Effector CD8-positive, alpha-beta T cell (primary cell): ENCODE data around the gene LRTM2.

ENCODE experiments used
- DNase-seq: peaks from one replicate; lab custom pipeline; 2025; lab: John Stamatoyannopoulos, UW

The LRTM2 gene

GRCh38 chr12:1829306-1829900, 9.0 kb downstream of the LRTM2 start:
- no peak for DNase-seq

- no peak for DNase-seq
Measured at GRCh38 chr12:1830401-1830845, 10.1 kb downstream of the LRTM2 start.

GRCh38 chr12:1830981-1831963, 10.9 kb downstream of the LRTM2 start:
- no peak for DNase-seq

- no peak for DNase-seq
Measured at GRCh38 chr12:1832801-1833595, 12.6 kb downstream of the LRTM2 start.

GRCh38 chr12:1833596-1834028, 13.2 kb downstream of the LRTM2 start:
- DNase-seq: no peak

- DNase-seq: no peak
Measured at GRCh38 chr12:1834186-1834925, 14.0 kb downstream of the LRTM2 start.

- no peak for DNase-seq
Measured at GRCh38 chr12:1835211-1836131, 15.1 kb downstream of the LRTM2 start.

- no peak for DNase-seq
Measured at GRCh38 chr12:1836241-1836803, 16.0 kb downstream of the LRTM2 start.

GRCh38 chr12:1836854-1837421, 16.6 kb downstream of the LRTM2 start:
- DNase-seq: no peak

GRCh38 chr12:1837541-1838204, 17.3 kb downstream of the LRTM2 start:
- no peak for DNase-seq

GRCh38 chr12:1838205-1838993, 18.0 kb downstream of the LRTM2 start:
- no peak for DNase-seq

- no peak for DNase-seq
Measured at GRCh38 chr12:1838994-1839365, 18.6 kb downstream of the LRTM2 start.

- no peak for DNase-seq
Measured at GRCh38 chr12:1839464-1839863, 19.1 kb downstream of the LRTM2 start.

GRCh38 chr12:1839956-1840951, 19.9 kb downstream of the LRTM2 start:
- no peak for DNase-seq

GRCh38 chr12:1840981-1841425, 20.6 kb downstream of the LRTM2 start:
- DNase-seq: no peak

- DNase-seq: no peak
Measured at GRCh38 chr12:1841586-1842182, 21.3 kb downstream of the LRTM2 start.
